Measurements from ENCODE around the gene CCDC88B. TPM values are rescaled to one million over a fixed set of nuclear protein-coding genes. Genes with fewer than 3 reads are reported as not detected.

CCDC88B gene
- polyA plus RNA-seq, 1 donor from 2014 or later, result 1.3 TPM

- TF ChIP-seq MXI1 (conservative IDR thresholded peaks at IDR 0.05; ENCODE audit: poor library complexity, severe bottlenecking) (no peak), POLR2AphosphoS5 (IDR thresholded peaks at IDR 0.05) (no peak), TAF1 (IDR thresholded peaks at IDR 0.05; ENCODE audit: low read depth) (no peak), RAD21 (conservative IDR thresholded peaks at IDR 0.05) (no peak)
Measured at GRCh38 chr11:64349025-64349387, 9.0 kb downstream of the CCDC88B start (continued).

- Histone ChIP-seq H3K4me3 (ENCODE audit: low read length) (no peak overlapping the region), H3K27ac (ENCODE audit: low read length) (no peak overlapping the region), H3K79me2 (replicated peaks; ENCODE audit: insufficient read depth, low read length) (no peaks in the 10 kb centered on the region), H3K27me3 (ENCODE audit: insufficient read depth, low read depth, low read length) (no peaks in the 10 kb centered on the region), H4K20me1 (ENCODE audit: insufficient read depth) (no peaks in the 10 kb centered on the region), H3K9me2 (ENCODE audit: insufficient read depth, low read length) (no peaks in the 10 kb centered on the region), H3K9me3 (ENCODE audit: low read length) (no peaks in the 10 kb centered on the region), H3F3A (ENCODE audit: insufficient read depth, low read length, poor library complexity, severe bottlenecking) (no peaks in the 10 kb centered on the region), H3K9ac (ENCODE audit: low read length) (no peak overlapping the region), H3K36me3 (ENCODE audit: insufficient read depth, low read length) (no peaks in the 10 kb centered on the region), H3K4me2 (ENCODE audit: low read length) (no peak overlapping the region), H2AFZ (ENCODE audit: low read depth, low read length) (no peak overlapping the region)
- TF ChIP-seq SMC3 (conservative IDR thresholded peaks at IDR 0.05; ENCODE audit: poor library complexity), result no peak
- no peak for TF ChIP-seq REST (IDR thresholded peaks at IDR 0.05; ENCODE audit: borderline replicate concordance)
- no peak for TF ChIP-seq MXI1 (conservative IDR thresholded peaks at IDR 0.05; ENCODE audit: poor library complexity, severe bottlenecking)
Measured at GRCh38 chr11:64349404-64349803, 9.4 kb downstream of the CCDC88B start.

- Histone ChIP-seq H3K4me2 (ENCODE audit: low read length) (no peak overlapping the region), H2AFZ (ENCODE audit: low read depth, low read length) (no peak overlapping the region), H3K9me2 (ENCODE audit: insufficient read depth, low read length) (no peaks in the 10 kb centered on the region), H3K27ac (ENCODE audit: low read length) (no peak overlapping the region), H3F3A (ENCODE audit: insufficient read depth, low read length, poor library complexity, severe bottlenecking) (no peaks in the 10 kb centered on the region), H3K27me3 (ENCODE audit: insufficient read depth, low read depth, low read length) (no peaks in the 10 kb centered on the region), H3K79me2 (replicated peaks; ENCODE audit: insufficient read depth, low read length) (no peaks in the 10 kb centered on the region), H3K9me3 (ENCODE audit: low read length) (no peaks in the 10 kb centered on the region), H3K4me3 (ENCODE audit: low read length) (no peak overlapping the region), H4K20me1 (ENCODE audit: insufficient read depth) (no peaks in the 10 kb centered on the region), H3K36me3 (ENCODE audit: insufficient read depth, low read length) (no peaks in the 10 kb centered on the region), H3K9ac (ENCODE audit: low read length) (no peak overlapping the region)
- TF ChIP-seq MXI1 (conservative IDR thresholded peaks at IDR 0.05; ENCODE audit: poor library complexity, severe bottlenecking) (no peak), RAD21 (conservative IDR thresholded peaks at IDR 0.05) (no peak), EP300 (conservative IDR thresholded peaks at IDR 0.05; ENCODE audit: poor library complexity, severe bottlenecking) (no peak), EZH2 (IDR thresholded peaks at IDR 0.05; ENCODE audit: borderline replicate concordance, insufficient read depth, low read length, poor library complexity, severe bottlenecking) (no peak), SMC3 (conservative IDR thresholded peaks at IDR 0.05; ENCODE audit: poor library complexity) (no peak), REST (IDR thresholded peaks at IDR 0.05; ENCODE audit: borderline replicate concordance) (no peak), CTCF (IDR thresholded peaks at IDR 0.05; ENCODE audit: poor library complexity, severe bottlenecking) (no peak), POLR2AphosphoS5 (IDR thresholded peaks at IDR 0.05) (no peak), TAF1 (IDR thresholded peaks at IDR 0.05; ENCODE audit: low read depth) (no peak)
Measured at GRCh38 chr11:64351136-64351631, 11.2 kb downstream of the CCDC88B start.

Measured in neural cell (in vitro differentiated cells).